H1 (cell line): Measurements from ENCODE around the gene DNMT3B. TPM values are rescaled to one million over a fixed set of nuclear protein-coding genes. Genes with fewer than 3 reads are reported as not detected.

Source experiments
- CHD7 ChIP-seq: fragments of 300-600 bp; sonication (generic); IDR thresholded peaks from 2 replicates; pipeline ENCODE4 v1.7.1; 2012; ENCODE audit warnings: low read length, moderate library complexity, mild to moderate bottlenecking, inconsistent platforms; ENCODE audit not compliant: insufficient replicate concordance
- EZH2 ChIP-seq: fragments of 200-600 bp; sonication (generic); IDR thresholded peaks from 2 replicates; pipeline ENCODE4 v1.7.1; 2012; ENCODE audit warnings: low read depth, mild to moderate bottlenecking, moderate library complexity, low read length, inconsistent platforms; ENCODE audit not compliant: severe bottlenecking
- GTF2F1 ChIP-seq: IDR thresholded peaks from 2 replicates; pipeline ENCODE4 v1.6.1; 2012; ENCODE audit warnings: low read depth, low read length, improper control_type of control experiment, borderline replicate concordance
- HDAC2 ChIP-seq, 2 experiments: fragments of 300-600 bp in 1 of 2; sonication (generic) in 1 of 2; IDR thresholded peaks; 2 replicates each; pipeline ENCODE4 v1.6.1; 2011 to 2012; ENCODE audit warnings: low read depth in 2 of 2, low read length in 2 of 2, mild to moderate bottlenecking in 2 of 2, moderate library complexity in 2 of 2, borderline replicate concordance in 1 of 2, inconsistent platforms in 1 of 2
- TBP ChIP-seq: IDR thresholded peaks from 2 replicates; pipeline ENCODE4 v1.6.1; 2011; ENCODE audit warnings: low read depth, low read length, improper control_type of control experiment
- YY1 ChIP-seq: IDR thresholded peaks from 2 replicates; pipeline ENCODE4 v1.6.1; 2011; ENCODE audit warnings: low read depth, mild to moderate bottlenecking, low read length
- polyA plus RNA-seq, 7 experiments: library from polyadenylated mRNA; depleted of rRNA in 3 of 7; stranded (reverse) in 5 of 7; unstranded in 2 of 7; fragments of >200 nt in 5 of 7; fragments of 200-250 nt in 2 of 7; gene quantifications; 1 replicate in 5 of 7; 2 replicates in 1 of 7; 4 replicates in 1 of 7; pipeline versions ENCODE4 v1.2.1 to v1.2.3, GENCODE V29; 2011 to 2013; ENCODE audit warnings: missing spikeins in 2 of 7, mixed read lengths in 2 of 7
- total RNA-seq: library from RNA; stranded (reverse); fragmentation: NEBNext Ultra II Directional; extraction: Animal tissue kit (Norgen Biotek cat#: 25700); gene quantifications from 2 replicates; pipeline ENCODE4 v1.2.1, GENCODE V29; 2021

The DNMT3B gene
- total and polyA plus RNA-seq, 2 of the 8 experiments (the other 6 are each of a cell fraction or from before 2014, with no cell fraction given) = 433 to 1,016 TPM

DNA sequence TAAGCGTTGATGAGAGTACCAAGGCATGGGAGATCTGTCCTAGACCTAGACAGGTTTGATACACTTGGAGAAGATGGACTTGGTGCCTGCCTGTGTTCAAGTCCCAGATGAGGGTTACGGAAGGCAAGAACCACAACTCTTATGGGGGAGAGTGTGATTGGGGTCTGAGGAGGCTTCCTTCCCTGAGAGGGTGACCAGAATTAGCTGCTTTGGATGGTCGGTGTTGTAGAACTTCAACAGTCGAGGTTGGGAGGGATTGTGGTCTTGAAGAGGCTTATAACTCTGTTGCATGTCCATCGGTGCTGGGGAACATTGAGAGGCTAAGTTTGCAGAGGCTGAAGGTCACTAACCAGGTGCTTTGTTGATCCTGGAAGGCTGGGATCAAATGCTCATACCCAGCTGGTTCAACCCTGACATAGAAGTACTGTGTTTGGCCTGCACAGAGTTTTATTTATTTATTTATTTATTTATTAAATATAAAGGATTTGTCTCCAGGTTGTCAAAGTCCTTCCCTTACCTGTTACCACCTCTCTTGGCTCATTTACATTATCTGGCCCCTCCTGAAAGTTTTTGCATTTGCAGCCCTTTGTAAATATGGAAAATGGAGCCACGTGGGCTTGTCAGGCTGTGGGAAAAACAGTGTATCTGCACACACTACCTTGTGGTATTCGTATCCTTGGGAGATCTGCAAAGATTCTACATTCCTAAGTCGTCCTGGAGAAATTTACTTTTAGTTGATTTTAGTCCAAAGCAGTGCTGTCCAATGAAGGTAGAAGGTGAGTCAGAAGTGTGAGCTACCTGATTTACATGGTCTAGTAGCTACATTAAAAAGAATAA lies 80.7 kb downstream of the DNMT3B start (continued):
- TF ChIP-seq CHD7 (no peak), EZH2 (no peak), TBP (no peak), HDAC2 (IDR thresholded peaks at IDR 0.05; ENCODE audit: borderline replicate concordance in 1 of 2, low read depth in 2 of 2, low read length in 2 of 2) (no peak), YY1 (no peak), GTF2F1 (no peak)
